Panc1 (cell line): ENCODE results near the gene CCDC12.

Experiments used
- CTCF ChIP-seq: fragments of 450-650 bp; IDR thresholded peaks from 2 replicates; pipeline ENCODE4 v1.5.1; 2017; ENCODE audit warnings: mild to moderate bottlenecking
- POLR2AphosphoS5 ChIP-seq: IDR thresholded peaks from 2 replicates; pipeline ENCODE4 v1.6.1; 2012; ENCODE audit warnings: mild to moderate bottlenecking, low read depth, low read length, moderate library complexity
- SIN3A ChIP-seq: IDR thresholded peaks from 2 replicates; pipeline ENCODE4 v1.6.1; 2012; ENCODE audit warnings: low read depth, mild to moderate bottlenecking, low read length, moderate library complexity, borderline replicate concordance; ENCODE audit not compliant: insufficient read depth
- TCF7L2 ChIP-seq: IDR thresholded peaks from 2 replicates; pipeline ENCODE4 v1.6.1; 2011; ENCODE audit warnings: mild to moderate bottlenecking, low read depth, low read length, inconsistent platforms
- TF ChIP-seq, protein P1 (sequence below), 2 experiments: IDR thresholded peaks; 2 replicates each; pipeline ENCODE4 v1.6.1; 2011 to 2012; ENCODE audit warnings: low read depth in 2 of 2, control low read depth in 1 of 2, low read length in 1 of 2, mild to moderate bottlenecking in 1 of 2, moderate library complexity in 1 of 2; ENCODE audit not compliant: insufficient read depth in 1 of 2

- no peak for TF ChIP-seq CTCF
- TF ChIP-seq POLR2AphosphoS5 = no peak
- TF ChIP-seq, protein P1, sequence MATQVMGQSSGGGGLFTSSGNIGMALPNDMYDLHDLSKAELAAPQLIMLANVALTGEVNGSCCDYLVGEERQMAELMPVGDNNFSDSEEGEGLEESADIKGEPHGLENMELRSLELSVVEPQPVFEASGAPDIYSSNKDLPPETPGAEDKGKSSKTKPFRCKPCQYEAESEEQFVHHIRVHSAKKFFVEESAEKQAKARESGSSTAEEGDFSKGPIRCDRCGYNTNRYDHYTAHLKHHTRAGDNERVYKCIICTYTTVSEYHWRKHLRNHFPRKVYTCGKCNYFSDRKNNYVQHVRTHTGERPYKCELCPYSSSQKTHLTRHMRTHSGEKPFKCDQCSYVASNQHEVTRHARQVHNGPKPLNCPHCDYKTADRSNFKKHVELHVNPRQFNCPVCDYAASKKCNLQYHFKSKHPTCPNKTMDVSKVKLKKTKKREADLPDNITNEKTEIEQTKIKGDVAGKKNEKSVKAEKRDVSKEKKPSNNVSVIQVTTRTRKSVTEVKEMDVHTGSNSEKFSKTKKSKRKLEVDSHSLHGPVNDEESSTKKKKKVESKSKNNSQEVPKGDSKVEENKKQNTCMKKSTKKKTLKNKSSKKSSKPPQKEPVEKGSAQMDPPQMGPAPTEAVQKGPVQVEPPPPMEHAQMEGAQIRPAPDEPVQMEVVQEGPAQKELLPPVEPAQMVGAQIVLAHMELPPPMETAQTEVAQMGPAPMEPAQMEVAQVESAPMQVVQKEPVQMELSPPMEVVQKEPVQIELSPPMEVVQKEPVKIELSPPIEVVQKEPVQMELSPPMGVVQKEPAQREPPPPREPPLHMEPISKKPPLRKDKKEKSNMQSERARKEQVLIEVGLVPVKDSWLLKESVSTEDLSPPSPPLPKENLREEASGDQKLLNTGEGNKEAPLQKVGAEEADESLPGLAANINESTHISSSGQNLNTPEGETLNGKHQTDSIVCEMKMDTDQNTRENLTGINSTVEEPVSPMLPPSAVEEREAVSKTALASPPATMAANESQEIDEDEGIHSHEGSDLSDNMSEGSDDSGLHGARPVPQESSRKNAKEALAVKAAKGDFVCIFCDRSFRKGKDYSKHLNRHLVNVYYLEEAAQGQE (IDR thresholded peaks at IDR 0.05; ENCODE audit: insufficient read depth in 1 of 2, low read depth in 2 of 2, low read length in 1 of 2) = no peak
- no peak for TF ChIP-seq SIN3A
- TF ChIP-seq TCF7L2 = no peak
Measured at GRCh38 chr3:46930166-46930944, 46.2 kb downstream of the CCDC12 start.
